22Rv1 (cell line): ENCODE data around the gene STK26.

Source experiments
- CTCF ChIP-seq: fragments of 450-650 bp; IDR thresholded peaks from 2 replicates; pipeline ENCODE4 v1.5.1; 2017; ENCODE audit warnings: mild to moderate bottlenecking
- ZFX ChIP-seq: fragments of 450-650 bp; IDR thresholded peaks from 2 replicates; pipeline ENCODE4 v1.6.1; 2017; ENCODE audit warnings: antibody characterized with exemption, borderline replicate concordance

- TF ChIP-seq CTCF: no peak
- TF ChIP-seq ZFX: no peak
These were observed 10.1 kb downstream of the STK26 start for GRCh38 chrX:132033166-132033565.
